ENCODE results near the gene CFAP46. TPM values are rescaled to one million over a fixed set of nuclear protein-coding genes. Genes with fewer than 3 reads are reported as not detected.

Gene CFAP46
- total and polyA plus RNA-seq, 9 donors, result 0.50 to 22.4 (median 1.6) TPM; not detected in 1

DNA sequence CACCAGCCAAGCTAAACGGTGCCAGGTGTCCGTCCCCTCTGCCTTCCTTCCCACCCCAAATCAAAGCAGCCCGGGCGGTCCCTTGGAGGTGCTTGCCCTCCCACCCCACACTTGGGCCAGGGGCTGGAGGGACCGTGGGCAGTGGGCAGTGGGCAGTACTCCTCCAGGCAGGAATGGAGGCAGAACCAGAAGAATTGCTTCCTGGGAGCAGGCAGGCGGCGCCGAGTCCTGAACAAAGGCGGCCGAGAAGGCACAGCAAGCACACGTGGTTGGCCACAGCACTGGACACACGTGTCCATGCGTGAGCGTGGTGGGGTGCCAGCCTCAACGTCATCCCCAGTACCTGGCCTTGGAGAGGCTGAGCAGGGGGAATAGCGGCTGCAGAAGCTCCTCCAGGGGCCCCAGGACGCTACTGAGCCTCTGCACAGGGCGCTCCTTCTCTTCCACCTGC lies 108.0 kb downstream of the CFAP46 start:
- Histone ChIP-seq H3K27ac (no peak overlapping the region), H3K4me1 (ENCODE audit: insufficient read depth) (no peaks in the 10 kb centered on the region), H3K36me3 (no peaks in the 10 kb centered on the region), H3K27me3 (no peaks in the 10 kb centered on the region), H3K9me3 (no peaks in the 10 kb centered on the region), H3K4me3 (no peak overlapping the region)
- WGBS, 3 donors, result 74 to 83% (median 77%) methylated on average over 18 of the region's 18 CpGs
- DNase-seq, result no peak
- TF ChIP-seq EP300 (IDR thresholded peaks at IDR 0.05) (no peak), POLR2A (IDR thresholded peaks at IDR 0.05) (no peak)
- TF ChIP-seq, protein P1, sequence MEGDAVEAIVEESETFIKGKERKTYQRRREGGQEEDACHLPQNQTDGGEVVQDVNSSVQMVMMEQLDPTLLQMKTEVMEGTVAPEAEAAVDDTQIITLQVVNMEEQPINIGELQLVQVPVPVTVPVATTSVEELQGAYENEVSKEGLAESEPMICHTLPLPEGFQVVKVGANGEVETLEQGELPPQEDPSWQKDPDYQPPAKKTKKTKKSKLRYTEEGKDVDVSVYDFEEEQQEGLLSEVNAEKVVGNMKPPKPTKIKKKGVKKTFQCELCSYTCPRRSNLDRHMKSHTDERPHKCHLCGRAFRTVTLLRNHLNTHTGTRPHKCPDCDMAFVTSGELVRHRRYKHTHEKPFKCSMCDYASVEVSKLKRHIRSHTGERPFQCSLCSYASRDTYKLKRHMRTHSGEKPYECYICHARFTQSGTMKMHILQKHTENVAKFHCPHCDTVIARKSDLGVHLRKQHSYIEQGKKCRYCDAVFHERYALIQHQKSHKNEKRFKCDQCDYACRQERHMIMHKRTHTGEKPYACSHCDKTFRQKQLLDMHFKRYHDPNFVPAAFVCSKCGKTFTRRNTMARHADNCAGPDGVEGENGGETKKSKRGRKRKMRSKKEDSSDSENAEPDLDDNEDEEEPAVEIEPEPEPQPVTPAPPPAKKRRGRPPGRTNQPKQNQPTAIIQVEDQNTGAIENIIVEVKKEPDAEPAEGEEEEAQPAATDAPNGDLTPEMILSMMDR (IDR thresholded peaks at IDR 0.05), result no peak
- intact Hi-C loops (cut with DNase I), result loop anchor here in 2 of 4 donors (10.0 kb wide), 1 partner anchor 290 kb away; no protein-coding TSS in a partner anchor

DNA sequence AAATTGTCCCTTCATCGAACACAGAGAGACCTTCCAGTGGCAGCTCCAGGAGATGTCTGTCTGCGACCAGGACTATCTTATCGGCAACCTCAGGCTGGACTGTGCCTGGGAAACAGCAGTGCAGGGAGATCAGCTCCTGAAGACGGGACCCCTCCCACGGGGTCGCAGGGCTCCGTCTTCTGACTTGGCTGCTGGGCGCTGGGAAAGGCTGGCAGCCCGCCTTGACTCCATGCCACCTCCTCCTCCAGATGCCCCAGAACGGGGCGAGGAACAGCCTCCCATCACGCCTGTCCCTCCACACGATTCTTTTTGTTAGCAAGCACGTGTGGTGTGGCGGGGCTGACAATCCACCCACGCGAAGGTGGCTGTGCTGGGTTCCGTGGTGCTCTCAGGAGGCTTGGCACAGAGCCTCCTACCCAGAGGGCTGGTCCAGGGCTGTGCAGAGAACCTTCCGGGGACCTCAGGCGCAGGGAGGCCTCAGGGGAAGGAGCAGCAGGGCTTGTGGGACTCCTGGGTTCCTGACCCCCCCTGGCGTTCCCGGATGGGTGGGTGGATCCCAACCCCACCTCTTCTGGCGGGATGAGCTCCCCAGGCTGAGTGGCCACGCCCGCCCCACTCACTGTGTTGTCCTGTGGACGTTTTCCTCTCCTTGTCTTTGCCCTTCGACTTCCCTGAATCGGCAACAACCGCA lies 108.8 kb downstream of the CFAP46 start:
- TF ChIP-seq POLR2A (IDR thresholded peaks at IDR 0.05), result no peak
- TF ChIP-seq, protein P1 (IDR thresholded peaks at IDR 0.05), result no peak
- no peak for TF ChIP-seq EP300 (IDR thresholded peaks at IDR 0.05)
- no peak overlapping the region for H3K27ac ChIP-seq
- no peaks in the 10 kb centered on the region for H3K9me3 ChIP-seq
- peak in 1 of 5 donors; percentile 17 for DNase-seq
- no peaks in the 10 kb centered on the region for H3K27me3 ChIP-seq
- intact Hi-C loops (cut with DNase I), result loop anchor here in 2 of 4 donors (10.0 kb wide), 1 partner anchor 291 kb away; no protein-coding TSS in a partner anchor
- no peaks in the 10 kb centered on the region for H3K36me3 ChIP-seq
- no peak overlapping the region for H3K4me3 ChIP-seq
- WGBS, 3 donors, result 39 to 51% (median 42%) methylated on average over 29 of the region's 29 CpGs
- H3K4me1 ChIP-seq (ENCODE audit: insufficient read depth), result no peaks in the 10 kb centered on the region

DNA sequence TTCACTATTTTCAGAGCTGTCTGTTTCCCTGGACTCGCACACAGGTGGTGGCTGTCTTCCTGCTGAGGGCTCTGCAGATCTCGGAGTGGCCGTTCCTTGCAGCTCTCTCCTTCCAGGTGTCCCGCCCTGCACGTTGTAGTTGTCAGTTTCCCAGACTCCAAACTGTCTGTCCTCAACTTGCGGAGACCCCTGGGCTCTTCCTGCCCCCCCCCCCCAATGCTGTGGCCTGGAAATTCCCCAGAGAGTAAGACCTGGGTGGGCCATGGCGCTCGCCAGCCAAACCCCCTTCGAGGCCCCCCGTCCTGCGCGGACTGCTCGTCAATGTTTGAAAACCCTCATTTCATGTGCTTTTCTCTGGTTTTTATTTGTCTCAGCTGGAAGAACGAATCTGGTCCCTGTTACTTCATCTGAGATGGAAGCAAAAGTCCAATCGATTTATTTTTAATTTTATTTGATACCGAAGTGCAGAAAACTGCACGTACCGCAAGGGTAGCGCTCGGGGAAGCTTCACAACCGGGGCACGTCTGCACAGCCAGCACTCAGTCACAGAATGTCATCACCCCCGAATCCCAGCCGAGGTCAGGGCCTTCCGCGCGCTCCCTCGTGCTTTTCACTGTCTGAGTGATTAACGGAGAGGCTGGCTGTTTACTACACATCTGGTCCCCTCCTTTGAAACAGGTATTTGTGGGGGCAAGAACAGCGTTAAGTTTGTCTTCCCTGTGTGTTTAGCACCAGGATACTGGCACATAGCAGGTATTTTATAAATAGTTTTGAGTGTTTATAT lies 110.0 kb downstream of the CFAP46 start:
- Histone ChIP-seq H3K9me3 (no peaks in the 10 kb centered on the region), H3K36me3 (no peaks in the 10 kb centered on the region), H3K27me3 (no peaks in the 10 kb centered on the region), H3K27ac (no peak overlapping the region), H3K4me1 (ENCODE audit: insufficient read depth) (no peaks in the 10 kb centered on the region), H3K4me3 (no peak overlapping the region)
- TF ChIP-seq, protein P1 (IDR thresholded peaks at IDR 0.05), result no peak
- TF ChIP-seq EP300 (IDR thresholded peaks at IDR 0.05) (no peak), POLR2A (IDR thresholded peaks at IDR 0.05) (no peak)
- intact Hi-C loops (cut with DNase I), result loop anchor here in 2 of 4 donors (10.0 kb wide), 1 partner anchor 292 kb away; no protein-coding TSS in a partner anchor
- peak in 1 of 5 donors; percentile 6 for DNase-seq
- 20 to 31% (median 22%) methylated on average over 30 of the region's 30 CpGs for WGBS, 3 donors

DNA sequence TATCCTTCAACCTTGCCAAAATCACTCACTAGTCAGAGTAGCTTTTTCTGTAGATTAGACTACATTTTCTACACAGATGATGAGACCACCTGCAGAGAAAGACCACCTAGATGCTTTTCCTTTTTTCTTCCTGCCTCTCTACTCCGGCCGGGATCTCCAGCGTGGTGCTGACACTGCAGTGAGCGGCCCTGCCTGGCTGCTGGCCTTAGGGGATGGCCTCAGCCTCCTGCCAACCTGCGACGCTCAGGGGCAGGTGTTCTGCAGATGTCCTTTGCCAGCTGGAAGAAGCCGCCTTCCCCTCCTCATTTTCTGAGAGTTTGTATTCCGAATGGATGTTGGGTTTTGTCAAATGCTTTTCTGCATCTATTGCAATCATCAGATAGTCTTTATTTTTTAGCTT lies 113.0 kb downstream of the CFAP46 start:
- TF ChIP-seq EP300 (IDR thresholded peaks at IDR 0.05), result no peak
- no peak for TF ChIP-seq POLR2A (IDR thresholded peaks at IDR 0.05)
- TF ChIP-seq, protein P1 (IDR thresholded peaks at IDR 0.05), result no peak
- 47 to 65% (median 56%) methylated on average over 8 of the region's 8 CpGs for WGBS, 3 donors

More for the DNA sequence above, 113.0 kb downstream of the CFAP46 start:
- Histone ChIP-seq H3K4me3 (no peak overlapping the region), H3K27ac (no peak overlapping the region), H3K4me1 (ENCODE audit: insufficient read depth) (no peaks in the 10 kb centered on the region), H3K27me3 (no peaks in the 10 kb centered on the region), H3K9me3 (no peaks in the 10 kb centered on the region), H3K36me3 (no peaks in the 10 kb centered on the region)
- no peak for DNase-seq
- intact Hi-C loops (cut with DNase I), result no loop called here

Data from ovary (tissue), 9 donors.